T-helper 1 cell treated with Interleukin-12 subunit alpha and Interleukin-12 subunit beta and Interleukin-4 antibody, amounts not matched to agents 30 ng/mL and 1 ng/mL, for 36 hours (primary cell): ENCODE measurements around the gene MAST3. TPM values are rescaled to one million over a fixed set of nuclear protein-coding genes. Genes with fewer than 3 reads are reported as not detected.
"Not testable (repeated sequence)": the region's sequence is repeated elsewhere in the genome, so short reads cannot be mapped to it uniquely, and the experiment has no call there.

Experiments
- intact Hi-C: fragments of 100-400 bp; cut with micrococcal nuclease; formaldehyde crosslinking; loops from one replicate; pipeline ENCODE4 v1.15.1; 2024
- total RNA-seq: library from RNA; stranded (reverse); gene quantifications from 2 replicates; pipeline ENCODE4 v1.2.3, GENCODE V29; 2022

The MAST3 gene
- total RNA-seq, 1 donor from 2014 or later = 38.9 TPM

DNA sequence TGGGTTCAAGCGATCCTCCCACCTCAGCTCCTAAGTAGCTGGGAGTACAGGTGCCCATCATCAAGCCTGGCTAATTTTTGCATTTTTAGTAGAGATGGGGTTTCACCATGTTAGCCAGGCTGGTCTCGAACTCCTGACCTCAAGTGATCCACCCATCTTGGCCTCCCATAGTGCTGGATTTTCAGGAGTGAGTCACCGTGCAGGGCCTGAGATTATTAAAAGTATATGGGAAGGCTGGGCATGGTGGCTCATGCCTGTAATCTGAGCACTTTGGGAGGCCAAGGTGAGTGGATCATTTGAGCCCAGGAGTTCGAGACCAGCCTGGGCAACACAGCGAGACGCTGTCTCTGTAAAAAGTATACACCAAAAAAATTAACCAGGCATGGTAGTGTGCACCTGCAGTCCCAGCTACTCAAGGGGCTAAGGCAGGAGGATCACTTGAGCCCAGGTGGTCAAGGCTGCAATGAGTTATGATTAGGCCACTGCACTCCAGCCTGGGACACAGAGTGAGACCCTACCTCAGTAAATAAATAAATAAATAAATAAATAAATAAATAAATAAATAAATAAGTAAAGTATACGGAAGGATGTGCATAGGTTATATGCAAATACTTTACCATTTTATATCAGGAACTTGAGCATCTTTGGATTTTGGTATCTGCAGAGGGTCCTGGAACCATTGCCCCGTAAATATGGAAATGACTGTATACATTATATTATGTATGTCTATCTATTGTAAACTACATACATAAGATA is 11.7 kb upstream of the MAST3 start:
- intact Hi-C loops = loop anchor here (2.0 kb wide), 2 partner anchors 19 to 67 kb away; partner anchors contain the start of gene PIK3R2

DNA sequence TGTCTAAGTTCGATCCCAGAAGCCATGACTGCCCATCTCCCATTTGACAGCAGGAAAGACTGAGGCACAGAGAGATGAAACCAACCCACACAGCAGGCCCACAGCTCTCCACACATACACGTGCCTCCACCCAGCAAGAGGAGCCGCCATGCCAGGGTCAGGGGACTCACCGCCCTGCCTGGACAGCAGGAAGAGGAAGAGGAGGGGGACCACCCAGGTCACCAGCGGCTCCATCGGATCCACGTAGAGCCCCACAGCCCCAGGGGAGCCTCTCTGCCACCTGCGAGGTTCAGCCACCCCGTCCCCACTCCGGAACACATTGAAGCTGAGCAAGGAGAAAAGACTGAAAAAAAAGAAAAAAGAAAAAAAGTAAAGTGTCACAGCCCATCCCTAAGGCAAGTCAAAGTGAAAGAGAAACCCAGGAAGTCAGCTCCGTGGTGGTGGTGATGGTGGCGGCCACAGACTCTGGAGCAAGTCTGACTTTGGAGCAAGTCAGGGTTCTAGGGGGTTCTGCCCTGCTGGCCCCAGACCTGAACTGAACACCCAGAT is 10.9 kb upstream of the MAST3 start, which contains the start of gene IL12RB1:
TSS of gene IL12RB1 (minus strand) at position 345 of the 549 bp plus-strand sequence. CDS start at position 234, 111 bp downstream.
- intact Hi-C loops = loop anchor here (1.0 to 2.0 kb wide), 3 partner anchors 11 to 66 kb away; partner anchors contain the start of genes MAST3 and PIK3R2

DNA sequence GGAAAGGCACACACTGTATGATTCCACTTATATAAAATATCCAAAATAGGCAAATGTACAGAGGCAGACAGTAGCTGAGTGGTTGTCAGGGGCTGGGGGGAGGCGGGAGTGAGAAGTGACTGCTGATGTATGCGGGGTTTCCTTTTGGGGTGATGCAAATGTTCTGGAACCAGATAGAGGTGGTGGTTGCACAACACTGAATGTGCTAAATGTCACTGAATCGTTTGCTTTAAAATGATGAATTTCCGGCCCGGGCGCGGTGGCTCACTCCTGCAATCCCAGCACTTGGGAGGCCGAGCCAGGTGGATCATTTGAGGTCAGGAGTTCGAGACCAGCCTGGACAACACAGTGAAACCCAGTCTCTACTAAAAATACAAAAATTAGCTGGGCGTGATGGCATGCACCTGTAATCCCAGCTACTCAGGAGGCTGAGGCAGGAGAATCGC is 8.5 kb upstream of the MAST3 start:
- intact Hi-C loops = not testable (repeated sequence)

DNA sequence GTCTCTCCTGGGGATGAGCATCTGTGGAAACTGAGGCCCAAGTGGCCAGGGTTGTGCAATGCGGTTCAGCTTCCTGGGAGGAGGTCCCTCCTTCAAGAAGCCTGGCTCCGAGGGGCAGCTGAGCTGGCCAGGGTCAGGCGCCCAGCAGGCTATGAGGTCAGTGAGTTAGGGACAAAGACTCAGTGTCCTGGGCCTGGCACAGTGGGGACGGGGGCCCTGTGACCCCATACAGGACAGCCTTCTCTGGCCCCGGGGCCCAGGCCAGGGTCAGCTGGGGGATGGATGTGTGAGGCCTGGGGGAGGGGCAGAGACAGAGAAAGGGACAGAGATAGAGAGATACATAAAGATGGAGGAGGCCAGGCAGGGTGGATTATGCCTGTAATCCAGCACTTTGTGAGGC is 7.9 kb upstream of the MAST3 start:
- intact Hi-C loops = no loop called here

DNA sequence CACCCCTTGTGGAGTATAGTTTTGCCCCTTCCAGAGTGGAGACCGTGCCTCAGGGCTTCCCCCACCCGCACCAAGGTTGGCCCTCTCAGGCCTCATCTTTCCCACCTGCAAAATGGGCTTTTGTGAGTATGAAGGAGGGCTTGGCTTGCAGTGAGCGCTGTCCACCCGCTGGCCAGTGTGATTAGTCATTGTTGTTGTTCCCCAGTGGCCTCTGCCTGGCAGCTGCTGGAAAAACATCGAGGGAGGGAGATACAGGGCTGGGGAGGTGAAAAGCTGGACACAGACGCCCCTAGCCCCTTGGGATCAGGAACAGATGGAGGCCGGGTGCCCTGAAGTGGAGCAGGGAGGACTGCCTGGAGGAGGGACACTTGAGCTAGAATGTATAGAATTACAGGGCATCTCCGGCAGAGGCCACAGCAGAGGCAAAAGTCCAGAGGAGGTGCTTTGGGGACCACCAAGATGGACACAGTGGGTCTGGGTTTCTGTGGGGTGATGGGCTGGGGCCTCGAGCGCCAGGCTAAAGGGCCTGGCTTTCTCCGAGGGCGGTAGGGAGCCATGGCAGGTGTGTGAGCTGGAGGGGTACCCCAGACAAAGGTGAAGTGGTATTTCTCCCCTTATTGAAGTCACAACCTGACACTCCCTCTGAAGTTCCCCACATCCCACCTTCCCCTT is 6.9 kb upstream of the MAST3 start:
- intact Hi-C loops = loop anchor here (1.0 kb wide), 1 partner anchor 28 kb away; no protein-coding TSS in a partner anchor

DNA sequence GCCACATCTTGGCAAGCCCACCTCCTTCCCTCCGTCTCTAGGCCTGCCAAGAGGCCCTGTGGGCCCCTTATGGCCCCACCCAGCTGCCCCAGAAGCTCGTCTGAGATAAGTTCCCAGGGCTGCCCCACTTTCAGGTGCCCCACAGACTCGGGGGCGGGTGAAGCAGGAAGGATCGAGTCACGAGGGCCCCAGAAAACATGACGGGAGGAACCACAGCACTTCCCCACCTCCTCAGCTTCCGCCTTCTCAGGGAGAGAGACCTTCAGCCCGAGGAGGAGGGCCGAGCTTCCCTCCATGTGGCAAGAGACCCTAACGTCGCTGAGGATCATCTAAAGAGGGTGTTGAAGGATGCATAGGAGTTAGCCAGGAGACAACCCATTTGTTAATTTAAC is 6.4 kb upstream of the MAST3 start:
- intact Hi-C loops = loop anchor here (1.0 kb wide), 1 partner anchor 27 kb away; no protein-coding TSS in a partner anchor

DNA sequence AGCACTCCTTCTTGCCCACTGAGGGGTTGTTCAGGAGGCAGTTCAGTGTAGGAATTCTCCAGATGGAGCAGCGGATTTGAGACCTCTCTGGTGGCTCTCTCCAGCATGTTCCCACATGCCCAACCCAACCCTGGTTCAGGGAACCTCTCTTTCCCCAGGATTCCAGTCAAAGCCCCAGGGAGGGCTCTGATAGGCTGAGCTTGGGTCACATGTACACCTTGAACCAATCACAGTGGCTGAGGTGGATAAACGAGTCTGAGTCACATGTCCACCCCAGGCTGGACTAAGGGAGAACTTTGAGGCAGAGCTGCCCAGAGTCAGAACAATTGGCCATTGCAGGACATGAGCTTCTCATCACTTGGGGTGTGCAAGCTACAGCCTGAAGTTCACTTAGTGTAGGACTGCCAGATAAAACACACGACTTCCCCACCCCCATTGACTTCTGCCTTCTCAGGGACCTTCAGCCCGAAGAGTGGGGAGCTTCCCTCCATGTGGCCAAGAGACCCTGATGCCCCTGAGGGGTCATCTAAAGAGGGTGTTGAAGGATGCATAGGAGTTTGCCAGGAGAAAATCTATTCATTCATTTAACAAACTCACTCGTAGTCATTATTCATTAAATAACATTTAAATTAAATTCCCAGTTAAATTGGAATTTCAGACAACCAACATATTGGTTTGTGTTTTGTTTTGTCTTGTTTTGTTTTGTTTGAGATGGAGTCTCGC is 4.0 kb upstream of the MAST3 start:
- intact Hi-C loops = no loop called here

DNA sequence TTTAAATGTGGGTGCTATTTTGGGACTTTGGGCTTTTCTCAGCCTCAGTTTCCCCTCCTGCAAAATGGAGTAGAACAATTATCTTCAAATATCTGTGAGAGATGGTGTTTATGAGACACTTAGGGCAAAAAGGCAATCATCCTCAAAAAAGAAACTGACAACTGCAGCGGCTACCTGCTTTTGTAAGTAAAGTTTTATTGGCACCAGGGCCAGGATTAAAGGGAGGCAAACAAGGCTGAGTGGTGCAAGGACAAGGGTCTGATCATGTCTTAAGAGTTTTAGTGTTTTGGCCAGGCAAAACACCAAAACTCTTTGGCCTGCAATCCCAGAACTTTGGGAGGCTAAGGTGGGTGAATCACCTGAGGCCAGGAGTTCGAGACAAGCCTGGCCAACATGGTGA is 1.3 kb upstream of the MAST3 start:
- intact Hi-C loops = loop anchor here (2.0 to 5.0 kb wide), 2 partner anchors 57 to 321 kb away; partner anchors contain the start of genes PIK3R2 and SSBP4

DNA sequence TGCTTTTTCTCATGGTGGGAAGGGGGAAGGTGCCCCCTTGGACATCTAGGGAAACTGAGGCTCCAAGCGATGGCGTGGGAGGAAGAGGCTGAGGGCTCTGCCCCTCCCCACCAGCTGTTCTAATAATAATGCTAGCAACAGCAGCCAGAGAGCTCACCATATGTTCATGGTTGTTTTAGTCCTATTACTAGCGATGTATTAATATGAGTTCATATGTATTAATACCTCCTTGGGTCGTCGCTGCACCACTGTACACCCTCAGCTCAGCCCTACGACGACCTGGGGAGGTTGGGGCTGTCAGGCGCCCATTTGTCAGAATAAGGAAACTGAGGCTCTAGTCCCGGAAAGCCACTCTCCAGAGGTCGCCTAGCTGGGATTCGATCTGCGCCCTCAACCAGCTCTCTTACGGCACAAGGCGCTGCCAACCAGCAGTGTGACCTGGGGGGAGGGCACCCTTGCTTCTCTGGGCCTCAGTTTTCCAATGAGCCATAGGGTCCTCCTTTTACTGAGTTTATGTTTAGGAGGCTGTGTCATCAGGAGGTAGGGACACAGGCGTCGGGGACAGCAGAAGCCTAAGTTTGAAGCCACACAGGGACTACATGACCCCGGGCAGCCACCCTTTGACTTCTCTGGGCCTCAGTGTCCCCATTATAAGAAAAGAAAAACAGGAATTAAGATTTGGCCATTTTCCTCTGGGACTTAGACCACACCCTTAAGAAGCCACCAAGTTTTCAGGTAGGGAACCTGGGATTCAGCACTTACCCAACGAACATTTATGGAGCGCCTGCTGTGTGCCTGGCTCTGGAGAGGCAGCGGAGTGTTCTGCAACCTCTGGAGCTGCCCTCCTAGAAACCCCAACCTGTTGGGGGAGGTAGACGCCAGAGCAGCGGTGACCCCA is 664 bp downstream of the MAST3 start:
- intact Hi-C loops = loop anchor here (1.0 to 5.0 kb wide), 4 partner anchors 11 to 319 kb away; partner anchors contain the start of genes PIK3R2 and SSBP4

DNA sequence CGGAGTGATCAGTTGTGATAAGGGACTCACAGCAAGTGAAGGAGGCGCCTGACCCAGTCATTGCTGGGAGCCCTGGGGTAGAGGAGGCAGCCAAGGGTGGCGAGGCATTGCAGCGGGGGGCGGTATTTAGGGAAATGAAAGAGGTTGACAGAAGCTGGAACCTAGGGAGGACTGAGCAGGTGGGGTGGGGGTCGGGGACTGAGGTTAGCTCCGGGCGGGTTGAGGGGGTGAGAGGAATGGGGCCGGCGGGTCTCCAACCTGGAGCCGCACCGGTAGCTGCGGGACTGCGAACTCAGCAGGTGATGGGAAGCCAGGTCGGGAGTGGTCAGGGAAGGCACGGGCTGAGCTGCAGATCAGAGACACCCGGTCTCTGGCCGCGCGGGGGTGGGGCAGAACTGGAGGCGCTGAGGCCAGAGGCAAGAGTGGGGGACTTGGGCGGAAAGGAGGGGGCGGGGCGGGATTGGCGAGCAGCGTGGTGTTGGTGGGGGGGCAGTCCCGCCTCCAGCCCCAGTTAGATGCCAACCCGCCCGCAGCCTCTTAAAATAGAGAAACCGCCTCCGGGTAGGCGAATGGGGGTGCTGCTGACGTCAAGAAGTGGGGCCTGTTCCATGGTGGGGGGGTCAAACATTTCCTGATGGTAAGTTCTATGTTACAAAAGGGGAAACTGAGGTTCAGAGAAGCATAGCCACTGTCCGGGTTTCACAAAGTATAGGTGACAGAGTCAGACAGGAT is 1.5 kb downstream of the MAST3 start:
- intact Hi-C loops = loop anchor here (5.0 kb wide), 1 partner anchor 318 kb away; the partner anchor contains the start of gene SSBP4

DNA sequence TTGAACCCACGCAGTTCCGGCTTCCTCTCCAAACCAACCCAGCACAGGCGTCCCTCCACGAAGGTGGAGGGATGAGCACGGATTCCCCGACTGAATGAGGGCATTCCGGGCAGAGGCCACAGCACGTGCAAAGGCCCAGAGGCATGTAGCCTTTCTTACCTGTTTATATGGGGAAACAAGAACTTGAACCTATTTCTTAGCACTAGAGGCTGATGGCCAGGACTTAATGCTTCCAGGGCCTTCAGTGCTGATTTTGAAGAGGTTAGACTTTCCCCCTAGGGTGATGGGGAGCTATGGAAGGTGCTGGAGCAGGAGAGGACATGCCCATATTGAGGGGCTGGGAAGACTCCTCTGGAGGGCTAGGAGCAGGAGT is 2.0 kb downstream of the MAST3 start:
- intact Hi-C loops = loop anchor here (5.0 kb wide), 1 partner anchor 318 kb away; the partner anchor contains the start of gene SSBP4

DNA sequence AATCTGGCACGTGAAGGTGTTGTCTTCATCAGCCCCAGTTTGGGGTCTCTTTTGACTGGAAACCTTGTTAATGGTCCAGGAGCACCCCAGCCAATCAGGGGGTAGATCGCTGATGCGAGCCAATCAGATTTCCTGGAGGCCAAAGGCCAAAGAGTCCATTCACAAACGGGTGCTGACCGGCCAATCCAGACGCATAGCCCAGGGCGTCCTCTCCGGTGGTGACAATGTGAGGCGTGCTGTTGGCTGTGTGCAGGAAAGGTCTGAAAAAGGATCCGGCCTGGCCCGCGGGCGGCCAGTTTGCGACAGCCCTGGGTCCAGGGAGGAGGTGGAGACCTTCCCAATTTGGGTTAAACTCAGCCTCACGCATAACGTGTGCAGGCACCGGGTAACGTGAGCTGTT is 3.1 kb downstream of the MAST3 start:
- intact Hi-C loops = no loop called here

DNA sequence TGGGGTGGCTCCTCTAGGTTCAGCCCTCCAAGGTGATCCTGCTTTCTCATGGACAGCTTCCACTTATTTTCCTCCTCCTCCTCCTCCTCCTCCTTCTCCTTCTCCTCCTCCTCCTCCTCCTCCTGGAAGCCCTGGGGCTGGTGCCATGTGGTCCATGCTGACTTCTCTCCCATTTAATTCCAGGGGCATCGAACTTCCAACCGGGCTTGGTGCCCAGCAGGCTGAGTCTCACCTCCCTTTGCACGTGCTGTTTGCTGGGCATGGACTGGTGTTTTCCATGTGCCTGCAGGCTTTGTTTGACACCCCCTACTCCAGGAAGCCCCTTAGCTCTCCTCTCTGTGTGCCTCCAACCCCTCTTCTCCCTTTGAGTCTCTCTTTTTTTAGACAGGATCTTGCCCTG is 3.7 kb downstream of the MAST3 start:
- intact Hi-C loops = no loop called here

DNA sequence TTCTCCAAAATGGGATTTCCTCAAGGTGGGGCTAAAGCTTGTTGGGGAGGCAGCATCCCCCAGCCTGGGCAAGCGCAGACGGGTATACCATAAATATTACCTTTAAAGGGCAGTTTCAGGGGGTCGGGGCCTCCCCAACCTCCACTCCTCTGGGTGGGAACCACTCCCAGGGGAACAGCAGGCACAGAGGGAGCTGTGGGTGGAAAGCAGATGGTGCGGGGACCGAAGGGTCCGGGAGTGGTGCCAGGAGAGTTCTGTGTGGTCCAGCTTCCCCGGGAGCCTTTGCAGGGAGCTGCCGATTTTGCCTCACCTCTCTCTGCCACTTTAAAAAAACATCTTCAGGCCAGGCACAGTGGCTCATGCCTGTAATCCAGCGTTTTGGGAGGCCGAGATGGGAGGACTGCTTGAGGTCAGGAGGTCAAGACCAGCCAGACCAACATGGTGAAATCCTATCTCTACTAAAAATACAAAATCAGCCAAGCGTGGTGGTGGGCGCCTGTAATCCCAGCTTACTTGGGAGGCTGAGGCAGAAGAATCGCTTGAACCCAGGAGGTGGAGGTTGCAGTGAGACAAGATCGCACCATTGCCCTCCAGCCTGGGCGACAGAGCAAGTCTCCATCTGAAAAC is 5.5 kb downstream of the MAST3 start:
- intact Hi-C loops = no loop called here

DNA sequence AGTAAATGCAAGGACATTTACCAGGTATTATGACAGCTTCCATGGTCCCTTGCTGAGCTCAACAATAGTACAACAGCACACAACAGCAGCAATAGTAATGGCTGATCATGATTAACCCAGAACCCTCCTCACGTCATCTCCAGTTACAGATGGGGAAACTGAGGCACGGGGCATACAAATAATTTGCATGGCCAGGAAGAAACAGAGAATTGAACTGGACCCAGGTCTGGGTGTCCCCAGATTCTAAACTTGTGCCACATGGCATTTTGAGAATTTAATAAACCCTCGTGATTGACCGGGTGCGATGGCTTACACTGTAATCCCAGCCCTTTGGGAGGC is 7.2 kb downstream of the MAST3 start:
- intact Hi-C loops = loop anchor here (1.0 to 2.0 kb wide), 3 partner anchors 9 to 46 kb away; partner anchors contain the start of gene IL12RB1

DNA sequence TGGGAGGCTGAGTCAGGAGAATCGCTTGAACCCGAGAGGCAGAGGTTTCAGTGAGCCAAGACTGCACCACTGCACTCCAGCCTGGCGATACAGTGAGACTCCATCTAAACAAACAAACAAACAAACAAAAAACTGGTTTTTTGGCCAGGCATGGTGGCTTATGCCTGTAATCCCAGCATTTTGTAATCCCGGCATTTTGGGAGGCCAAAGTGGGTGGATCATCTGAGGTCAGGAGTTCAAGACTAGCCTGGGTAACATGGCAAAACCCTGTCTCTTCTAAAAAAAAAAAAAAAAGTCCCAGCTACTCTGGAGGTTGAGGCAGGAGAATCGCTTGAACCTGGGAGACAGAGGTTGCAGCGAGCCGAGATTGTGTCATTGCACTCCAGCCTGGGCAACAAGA is 7.7 kb downstream of the MAST3 start:
- intact Hi-C loops = loop anchor here (2.0 kb wide), 1 partner anchor 18 kb away; the partner anchor contains the start of gene IL12RB1

DNA sequence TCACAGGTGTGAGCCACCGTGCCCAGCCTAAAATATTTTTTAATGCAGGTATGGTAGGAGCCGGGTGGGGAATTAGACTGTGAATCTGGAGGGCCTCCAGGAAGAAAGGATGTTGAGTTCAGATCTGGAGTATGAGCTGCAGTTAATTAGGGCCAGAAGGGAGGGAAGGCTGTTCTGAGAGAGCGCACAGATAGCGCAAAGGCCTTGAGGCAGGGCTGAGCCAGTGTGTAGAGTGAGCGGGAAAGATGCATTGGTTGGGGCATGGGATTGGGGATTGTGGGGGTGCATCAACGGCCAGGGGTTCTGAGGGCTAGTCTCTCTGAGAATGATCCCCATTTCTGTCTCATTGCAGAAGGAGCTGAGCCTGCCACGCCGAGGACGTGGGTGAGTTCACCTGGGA is 9.7 kb downstream of the MAST3 start:
- intact Hi-C loops = no loop called here

DNA sequence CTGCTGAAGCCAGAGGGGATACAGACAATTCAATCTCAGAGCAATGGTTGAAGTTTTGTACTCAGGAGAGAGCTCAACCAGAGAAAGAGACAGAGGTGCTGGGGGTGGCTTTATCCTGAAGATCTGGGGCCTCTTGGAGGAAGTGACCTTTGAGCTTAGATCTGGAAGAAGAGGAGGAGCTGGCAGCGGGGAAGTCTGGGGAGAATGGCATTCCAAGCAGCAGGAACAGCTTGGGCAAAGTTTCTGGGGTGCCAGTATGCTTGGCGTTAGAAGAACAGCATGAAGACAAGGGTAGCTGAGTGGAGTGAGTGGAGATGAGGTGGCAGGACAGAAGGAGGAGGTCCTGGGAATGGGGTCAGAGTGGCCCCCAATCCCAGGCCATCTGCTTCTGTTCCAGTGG is 11.3 kb downstream of the MAST3 start:
- intact Hi-C loops = no loop called here

DNA sequence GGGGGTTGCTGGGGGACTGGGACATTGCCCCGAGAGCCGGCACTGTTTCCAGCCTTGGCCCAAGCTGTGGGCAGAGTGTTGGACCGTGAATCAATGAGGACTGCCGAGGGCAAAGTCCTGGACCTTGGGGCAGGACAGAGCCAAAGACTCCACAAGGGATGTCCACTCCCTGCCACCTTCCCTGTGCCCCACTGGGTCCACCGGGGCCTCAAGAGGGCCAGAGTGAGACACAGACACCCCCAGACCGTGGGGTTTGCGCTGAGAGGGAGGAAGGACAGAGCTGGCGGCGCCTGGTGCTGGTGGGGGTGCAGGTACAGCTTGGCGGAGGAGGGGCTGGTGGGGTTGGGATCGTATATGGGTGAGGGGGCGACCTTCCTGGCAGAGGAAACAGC is 11.8 kb downstream of the MAST3 start:
- intact Hi-C loops = no loop called here
